Glomerular endothelial cell (primary cell): ENCODE results near the gene SCAF8. TPM values are rescaled to one million over a fixed set of nuclear protein-coding genes. Genes with fewer than 3 reads are reported as not detected.
"Not testable (repeated sequence)": the region's sequence is repeated elsewhere in the genome, so short reads cannot be mapped to it uniquely, and the experiment has no call there.

Experiments used
- DNase-seq: peaks from one replicate; pipeline ENCODE4 v3.0.0-alpha.2; 2011; ENCODE audit warnings: low read depth, low spot score; ENCODE audit errors: extremely low read depth
- total RNA-seq: library from RNA; depleted of rRNA; stranded (reverse); fragments of >200 nt; gene quantifications from 2 replicates; pipeline ENCODE4 v1.2.3, GENCODE V29; 2015

The SCAF8 gene, protein sequence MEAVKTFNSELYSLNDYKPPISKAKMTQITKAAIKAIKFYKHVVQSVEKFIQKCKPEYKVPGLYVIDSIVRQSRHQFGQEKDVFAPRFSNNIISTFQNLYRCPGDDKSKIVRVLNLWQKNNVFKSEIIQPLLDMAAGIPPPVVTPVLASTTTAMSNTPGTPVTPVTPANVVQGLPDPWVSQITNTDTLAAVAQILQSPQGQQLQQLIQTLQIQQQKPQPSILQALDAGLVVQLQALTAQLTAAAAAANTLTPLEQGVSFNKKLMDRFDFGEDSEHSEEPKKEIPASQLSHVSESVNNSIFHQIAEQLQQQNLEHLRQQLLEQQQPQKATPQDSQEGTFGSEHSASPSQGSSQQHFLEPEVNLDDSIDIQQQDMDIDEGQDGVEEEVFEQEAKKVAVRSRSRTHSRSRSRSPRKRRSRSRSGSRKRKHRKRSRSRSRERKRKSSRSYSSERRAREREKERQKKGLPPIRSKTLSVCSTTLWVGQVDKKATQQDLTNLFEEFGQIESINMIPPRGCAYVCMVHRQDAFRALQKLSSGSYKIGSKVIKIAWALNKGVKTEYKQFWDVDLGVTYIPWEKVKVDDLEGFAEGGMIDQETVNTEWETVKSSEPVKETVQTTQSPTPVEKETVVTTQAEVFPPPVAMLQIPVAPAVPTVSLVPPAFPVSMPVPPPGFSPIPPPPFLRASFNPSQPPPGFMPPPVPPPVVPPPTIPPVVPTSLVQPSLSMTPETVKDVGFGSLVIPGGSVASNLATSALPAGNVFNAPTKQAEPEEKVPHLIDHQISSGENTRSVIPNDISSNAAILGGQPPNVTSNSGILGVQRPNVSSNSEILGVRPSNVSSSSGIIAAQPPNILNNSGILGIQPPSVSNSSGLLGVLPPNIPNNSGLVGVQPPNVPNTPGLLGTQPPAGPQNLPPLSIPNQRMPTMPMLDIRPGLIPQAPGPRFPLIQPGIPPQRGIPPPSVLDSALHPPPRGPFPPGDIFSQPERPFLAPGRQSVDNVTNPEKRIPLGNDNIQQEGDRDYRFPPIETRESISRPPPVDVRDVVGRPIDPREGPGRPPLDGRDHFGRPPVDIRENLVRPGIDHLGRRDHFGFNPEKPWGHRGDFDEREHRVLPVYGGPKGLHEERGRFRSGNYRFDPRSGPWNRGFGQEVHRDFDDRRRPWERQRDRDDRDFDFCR (N-terminal part only)
- total RNA-seq = 24.7 and 32.6 TPM in 2 replicates

DNA sequence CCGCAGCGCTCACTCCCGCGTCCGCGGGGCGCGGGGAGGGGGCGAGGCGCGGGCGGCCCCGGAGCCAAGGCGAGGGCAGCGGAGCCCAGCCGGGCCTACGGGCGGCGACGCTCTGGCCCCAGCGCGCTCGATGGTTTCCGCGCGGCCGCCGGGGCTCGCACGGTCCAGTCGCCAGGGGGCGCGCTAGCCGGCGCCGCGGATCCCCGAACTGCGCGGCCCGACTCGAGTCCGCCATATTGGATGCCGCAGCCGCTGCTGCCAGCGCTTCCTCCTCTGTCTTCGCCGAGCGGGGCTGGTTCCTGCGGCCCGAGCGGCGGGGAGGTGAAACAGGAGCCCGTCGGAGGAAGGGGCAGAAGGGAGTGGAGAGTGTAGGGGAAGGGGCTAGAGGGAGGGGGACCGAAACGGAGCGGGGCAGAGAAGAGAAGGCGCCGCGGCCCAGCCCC, at the start of gene SCAF8:
Gene SCAF8 (plus strand): TSS at position 234 of the 443 bp plus-strand sequence. CDS start 485 bp downstream, outside the sequence.
- DNase-seq = no peak

DNA sequence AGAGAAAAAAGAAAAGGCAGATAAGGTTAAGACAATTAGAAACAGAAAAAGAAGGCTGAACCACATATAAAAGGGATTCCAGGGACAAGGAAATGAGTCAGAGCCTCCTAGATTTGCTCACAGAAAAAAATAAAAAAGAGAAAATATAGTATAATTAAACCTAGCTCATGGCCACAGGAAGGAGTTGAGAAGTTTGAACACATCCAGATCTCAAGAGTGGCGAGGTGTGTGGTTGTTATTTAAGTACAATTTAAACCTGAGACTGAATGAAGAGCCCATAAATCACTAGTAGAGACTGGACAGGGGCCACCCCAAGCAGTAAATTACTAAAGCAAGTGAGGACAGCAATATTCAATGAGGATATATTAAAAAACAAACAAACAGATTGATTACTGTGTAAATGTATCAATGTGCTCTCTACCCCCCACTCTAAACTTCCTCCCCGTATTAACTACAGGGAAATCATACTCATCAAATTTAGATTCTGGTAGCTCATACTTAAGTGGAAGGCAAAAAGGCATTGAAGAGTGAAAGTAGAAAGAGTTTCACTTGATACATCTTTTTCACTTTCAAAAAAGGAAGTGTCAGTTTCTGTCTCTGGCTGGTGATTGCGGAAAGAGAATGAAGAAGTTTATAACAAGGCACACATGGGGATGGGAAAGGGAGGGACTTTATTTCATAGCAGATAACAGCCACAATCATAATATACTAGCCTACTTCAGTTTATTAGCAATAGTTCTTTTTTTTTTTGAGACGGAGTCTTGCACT, 49.3 kb upstream of the SCAF8 start:
- DNase-seq = no peak

DNA sequence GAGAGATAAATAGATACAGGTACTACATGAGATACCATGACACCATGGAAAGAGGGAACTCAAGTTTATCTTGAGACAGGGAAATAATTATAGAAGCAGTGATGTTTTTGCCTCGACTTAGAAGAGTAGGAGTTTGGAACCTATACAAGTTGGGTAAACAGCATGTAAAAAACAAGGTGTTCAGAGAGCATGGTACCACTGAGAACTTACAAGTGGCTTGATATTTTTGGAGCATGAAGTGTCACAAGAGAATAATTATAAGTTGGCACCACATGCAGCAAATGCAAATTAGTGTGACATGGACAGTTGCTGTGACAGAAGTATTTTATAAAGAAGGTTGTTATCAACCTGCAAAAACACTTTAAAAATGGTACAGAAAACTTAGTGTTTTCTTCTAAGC, 47.1 kb upstream of the SCAF8 start:
- no peak for DNase-seq

DNA sequence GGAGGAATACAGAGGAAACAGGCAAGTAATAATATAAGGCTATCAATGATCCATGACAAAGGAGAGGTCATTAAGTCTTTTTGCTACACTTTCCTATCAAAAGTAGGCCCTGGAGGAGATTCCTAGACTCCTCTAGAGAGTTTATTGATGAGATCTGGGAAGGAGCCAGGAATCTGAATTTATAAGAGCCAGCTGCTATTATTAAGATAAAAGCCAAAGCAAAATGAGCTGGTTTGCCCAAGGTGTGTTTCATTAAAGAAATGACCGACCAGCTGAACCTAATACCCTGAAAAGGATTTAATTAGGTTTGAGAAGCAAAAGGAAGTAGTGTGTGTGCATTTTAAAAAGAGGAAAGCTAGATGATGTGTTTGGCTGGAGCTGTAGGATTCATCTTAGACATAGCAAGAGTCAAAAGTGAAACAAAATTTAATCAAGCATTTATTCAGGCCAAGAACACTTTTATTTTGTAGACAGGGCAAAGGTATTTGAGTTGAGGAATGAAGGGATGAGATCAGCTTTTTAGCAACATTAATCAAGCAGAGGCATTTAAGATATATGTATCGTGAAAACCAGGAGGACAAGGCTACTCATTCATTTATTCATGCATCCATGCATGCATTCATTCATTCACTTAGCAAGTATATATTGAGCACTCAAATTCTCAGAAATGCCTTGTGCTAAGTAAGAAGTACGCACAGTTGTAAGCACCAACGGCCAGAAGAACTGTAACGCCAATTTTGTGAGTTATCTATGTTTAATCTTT, 43.5 kb upstream of the SCAF8 start:
- no peak for DNase-seq

DNA sequence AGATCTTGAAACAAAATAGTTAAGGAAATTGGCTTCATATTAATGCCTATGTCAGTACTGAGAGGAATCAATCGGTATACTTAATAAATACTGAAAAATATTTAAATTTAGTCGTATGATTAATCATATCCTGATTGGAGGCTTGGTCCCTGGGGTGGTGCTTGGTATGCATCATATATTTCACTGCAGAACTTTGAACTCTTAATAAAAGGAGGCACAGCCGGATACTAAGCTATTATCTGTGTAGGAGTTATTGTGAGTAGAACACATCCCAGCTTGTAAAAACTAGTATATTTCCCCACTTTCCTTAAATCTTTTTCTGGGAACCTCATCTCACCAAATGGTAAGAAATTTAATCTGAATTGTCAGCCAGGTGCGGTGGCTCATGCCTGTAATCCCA, 42.4 kb upstream of the SCAF8 start:
- no peak for DNase-seq

DNA sequence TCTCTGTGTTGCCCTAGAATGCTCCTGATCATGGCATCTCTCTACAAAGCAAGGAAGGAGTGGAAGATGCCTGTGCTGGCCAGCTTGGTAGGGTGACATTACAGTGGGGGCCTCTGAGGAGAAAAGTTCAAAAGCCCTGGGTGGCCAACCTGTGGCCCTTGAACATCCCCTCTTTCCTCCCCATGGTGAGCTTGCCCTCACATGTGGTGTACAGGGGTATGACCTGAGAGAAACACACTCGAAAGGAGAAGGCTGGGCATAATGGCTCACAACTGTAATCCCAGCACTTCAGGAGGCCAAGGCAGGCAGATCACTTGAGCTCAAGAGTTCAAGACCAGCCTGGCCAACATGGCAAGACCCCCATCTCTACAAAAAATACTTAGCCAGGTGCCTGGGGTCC, 36.6 kb upstream of the SCAF8 start:
- DNase-seq = no peak

DNA sequence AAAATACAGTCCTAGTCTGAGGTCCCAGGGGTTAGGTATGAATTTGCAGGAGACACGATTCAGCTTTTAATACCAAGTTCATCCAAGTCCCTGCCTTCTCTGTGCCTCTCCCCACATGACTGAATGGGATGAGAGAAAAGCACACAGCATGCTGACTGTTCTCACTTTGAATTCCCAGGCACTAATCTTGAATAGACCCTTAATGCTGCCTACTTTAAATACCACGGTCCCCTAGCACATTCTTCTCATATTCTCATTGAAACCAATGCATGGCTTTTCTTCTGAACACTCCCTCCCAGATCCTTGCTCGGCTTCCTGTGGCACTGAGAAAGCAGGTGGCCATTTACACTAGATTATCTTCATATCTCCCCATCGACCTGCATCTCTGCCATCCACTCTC, 30.1 kb upstream of the SCAF8 start:
- DNase-seq = no peak

DNA sequence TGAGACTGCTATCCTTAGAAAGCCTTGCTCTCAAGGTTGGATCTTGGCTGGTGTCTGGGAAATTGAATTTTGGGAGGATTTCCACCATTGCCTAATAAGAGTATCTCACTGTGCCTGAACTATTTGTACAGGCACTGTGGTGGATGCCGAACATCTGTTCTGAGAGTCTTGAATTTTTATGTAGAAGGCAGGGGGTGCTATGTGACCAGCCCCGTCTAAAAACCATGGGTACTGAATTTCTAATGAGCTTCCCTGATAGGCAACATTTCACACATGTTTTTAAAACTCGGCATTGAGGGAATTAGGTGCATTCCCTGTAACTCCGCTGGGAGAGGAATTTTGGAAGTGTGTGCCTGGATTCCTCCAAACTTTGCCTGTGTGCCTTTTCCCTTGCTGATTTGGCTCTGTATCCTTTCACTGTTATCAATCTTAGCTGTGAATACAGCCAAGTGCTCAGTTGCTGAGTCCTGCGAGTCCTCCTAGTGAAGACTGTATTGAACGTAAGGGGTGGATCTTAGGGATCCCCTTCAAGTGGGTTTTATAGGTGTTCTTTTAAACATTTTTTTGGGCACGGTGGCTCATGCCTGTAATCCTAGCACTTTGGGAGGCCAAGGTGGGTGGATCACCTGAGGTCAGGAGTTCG, 27.6 kb upstream of the SCAF8 start:
- DNase-seq = no peak

DNA sequence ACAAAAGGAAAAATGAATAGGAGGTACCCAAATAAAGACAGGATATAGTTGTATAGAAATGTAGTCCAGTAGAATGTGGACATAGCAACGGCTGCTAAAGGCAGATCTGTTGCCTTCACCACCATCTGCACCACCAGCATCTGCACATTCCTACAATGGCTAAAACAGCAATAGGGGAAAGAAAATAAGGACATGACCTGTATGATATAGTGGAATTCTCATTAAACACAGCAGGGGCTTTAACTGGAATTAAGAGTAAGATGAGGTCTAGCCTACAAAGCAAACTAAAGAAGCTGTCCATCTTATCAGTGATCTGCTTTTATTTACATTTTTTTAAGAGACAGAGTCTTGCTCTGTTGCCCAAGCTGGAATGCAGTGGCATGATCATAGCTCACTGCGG, 26.8 kb upstream of the SCAF8 start:
- no peak for DNase-seq

DNA sequence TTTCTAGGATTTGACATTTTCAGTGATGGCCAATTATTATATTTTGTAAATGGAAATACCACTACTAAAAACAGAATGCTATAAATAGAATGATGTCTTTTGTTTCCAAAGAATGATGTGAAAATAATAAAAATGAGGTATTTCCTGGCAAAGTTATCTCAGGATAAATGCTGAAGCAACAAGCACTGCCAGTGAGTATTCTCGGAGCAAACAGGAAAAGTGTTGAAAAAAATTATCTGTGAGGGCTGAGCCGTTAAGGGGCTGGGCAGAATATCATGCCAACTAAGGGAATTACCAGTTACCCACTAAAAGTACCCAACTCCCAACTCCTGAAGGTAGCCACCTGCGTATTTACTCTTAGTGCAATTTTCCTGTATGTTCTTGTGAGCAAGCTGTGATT, 23.6 kb upstream of the SCAF8 start:
- no peak for DNase-seq

DNA sequence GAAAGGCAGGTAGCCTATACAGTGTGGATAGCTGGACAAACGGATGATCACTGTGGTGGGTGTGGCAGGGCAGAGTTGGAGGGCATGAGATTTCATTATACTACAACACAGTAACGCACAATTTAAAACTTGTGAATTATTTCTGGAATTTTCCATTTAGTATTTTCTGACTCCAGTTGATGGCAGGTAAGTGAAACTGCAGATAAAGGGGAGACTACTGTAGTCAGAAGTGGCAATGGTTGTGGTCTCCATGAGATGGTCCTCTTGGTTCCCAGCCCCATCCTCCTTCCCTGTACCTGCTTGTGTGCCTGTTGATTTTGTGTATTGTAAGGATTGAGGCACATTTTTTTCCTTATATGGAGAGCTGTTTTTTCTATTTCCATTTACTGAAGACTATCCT, 22.5 kb upstream of the SCAF8 start:
- DNase-seq = no peak

DNA sequence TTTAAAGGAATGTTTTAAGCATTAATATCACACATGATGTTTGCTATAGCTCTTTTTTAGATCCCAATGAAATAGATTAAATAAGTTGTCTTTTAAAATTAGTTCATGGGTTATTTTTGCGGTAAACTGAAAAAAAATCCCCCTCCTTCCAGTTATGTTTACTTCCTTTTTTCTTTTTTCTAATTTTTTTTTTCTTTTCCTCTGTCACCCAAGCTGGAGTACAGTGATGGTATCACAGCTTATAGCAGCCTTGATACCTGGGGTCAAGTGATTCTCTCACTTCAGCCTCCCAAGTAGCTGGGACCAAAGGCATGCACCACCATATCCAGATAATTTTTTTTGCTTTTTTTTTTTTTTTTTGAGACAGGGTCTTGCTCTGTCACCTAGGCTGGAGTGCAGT, 17.8 kb upstream of the SCAF8 start:
- DNase-seq = no peak

DNA sequence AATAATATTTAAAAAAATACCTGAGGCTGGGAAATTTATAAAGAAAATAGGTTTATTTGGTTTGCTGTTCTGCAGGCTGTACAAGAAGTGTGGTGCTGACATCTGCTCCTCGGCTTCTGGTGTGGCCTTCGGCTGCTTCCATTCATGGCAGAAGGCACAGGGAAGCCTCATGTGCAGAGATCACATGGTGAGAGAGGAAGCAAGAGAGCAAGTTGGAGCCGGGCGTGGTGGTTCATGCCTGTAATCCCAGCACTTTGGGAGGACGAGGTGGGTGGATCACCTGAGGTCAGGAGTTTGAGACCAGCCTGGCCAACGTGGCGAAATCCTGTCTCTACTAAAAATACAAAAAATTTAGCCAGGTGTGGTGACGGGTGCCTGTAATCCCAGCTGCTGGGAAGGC, 16.9 kb upstream of the SCAF8 start:
- DNase-seq = not testable (repeated sequence)

DNA sequence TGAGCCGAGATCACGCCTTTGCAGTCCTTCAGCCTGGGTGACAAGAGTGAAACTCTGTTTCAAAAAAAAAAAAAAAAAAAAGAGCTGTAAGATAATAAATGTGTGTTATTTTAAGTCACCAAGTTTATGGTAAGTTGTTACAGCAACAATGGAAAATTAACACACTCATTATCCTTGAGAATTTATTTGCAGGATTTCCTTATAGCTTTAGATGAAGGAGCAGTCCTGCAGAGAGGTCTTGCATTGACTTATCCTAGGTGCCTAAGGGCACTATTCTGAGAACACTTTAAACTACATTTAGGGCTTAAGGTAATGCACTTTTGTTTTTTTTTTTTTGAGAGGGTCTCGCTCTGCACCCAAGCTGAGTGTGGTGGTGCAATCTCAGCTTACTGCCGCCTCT, 13.8 kb upstream of the SCAF8 start:
- no peak for DNase-seq

DNA sequence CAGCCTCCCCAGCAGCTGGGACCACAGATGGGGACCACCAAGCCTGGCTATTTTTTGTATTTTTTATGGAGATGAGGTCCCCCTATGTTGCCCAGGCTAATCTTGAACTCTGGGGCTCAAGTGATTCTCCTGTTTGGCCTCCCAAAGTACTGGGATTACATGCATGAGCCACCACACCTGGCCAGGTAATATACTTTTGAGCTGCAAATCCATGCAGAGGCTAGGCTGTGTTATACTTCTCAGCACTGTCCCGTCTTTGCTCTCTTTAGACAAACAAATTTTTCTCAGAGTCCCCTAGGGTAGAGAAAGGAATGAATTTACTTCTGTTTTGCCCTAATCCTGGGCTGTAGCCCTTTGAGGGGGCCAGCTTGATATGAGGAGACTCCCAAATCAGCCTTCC, 13.4 kb upstream of the SCAF8 start:
- DNase-seq = no peak

DNA sequence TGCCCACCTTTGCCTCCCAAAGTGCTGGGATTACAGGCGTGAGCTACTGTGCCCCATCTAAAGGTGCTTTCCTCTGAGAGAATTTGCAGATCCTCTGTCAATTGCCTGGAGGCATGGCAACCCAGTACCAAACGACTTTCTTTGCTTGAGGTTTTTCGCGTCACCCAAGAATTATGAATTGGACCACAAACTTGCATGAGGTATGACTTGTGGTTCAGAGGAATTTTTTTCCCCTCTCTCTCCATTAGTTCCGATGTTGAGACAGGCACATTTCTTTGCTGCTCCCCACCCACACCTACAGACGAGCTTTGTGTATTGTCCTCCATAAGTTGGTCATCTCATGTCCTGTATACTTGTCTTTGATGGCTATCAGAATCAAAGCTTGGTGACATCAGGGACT, 11.8 kb upstream of the SCAF8 start:
- no peak for DNase-seq

DNA sequence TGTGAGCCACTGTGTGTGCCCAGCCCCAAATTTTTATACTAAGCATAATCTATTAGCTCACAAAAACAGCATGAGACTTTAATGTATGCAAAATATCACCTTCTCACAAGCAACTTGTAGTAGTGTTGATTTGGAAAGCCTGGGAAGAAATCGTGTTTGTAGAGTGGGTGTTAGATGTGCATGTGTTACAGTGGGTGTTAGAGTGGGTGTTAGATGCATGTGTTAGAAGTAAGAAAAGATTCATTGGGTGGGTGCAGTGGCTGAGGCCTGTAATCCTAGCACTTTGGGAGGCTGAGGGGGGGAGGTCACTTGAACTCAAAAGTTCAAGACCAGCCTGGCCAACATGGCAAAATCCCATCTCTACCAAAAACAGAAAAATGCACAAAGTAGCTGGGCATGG, 6.3 kb upstream of the SCAF8 start:
- no peak for DNase-seq

DNA sequence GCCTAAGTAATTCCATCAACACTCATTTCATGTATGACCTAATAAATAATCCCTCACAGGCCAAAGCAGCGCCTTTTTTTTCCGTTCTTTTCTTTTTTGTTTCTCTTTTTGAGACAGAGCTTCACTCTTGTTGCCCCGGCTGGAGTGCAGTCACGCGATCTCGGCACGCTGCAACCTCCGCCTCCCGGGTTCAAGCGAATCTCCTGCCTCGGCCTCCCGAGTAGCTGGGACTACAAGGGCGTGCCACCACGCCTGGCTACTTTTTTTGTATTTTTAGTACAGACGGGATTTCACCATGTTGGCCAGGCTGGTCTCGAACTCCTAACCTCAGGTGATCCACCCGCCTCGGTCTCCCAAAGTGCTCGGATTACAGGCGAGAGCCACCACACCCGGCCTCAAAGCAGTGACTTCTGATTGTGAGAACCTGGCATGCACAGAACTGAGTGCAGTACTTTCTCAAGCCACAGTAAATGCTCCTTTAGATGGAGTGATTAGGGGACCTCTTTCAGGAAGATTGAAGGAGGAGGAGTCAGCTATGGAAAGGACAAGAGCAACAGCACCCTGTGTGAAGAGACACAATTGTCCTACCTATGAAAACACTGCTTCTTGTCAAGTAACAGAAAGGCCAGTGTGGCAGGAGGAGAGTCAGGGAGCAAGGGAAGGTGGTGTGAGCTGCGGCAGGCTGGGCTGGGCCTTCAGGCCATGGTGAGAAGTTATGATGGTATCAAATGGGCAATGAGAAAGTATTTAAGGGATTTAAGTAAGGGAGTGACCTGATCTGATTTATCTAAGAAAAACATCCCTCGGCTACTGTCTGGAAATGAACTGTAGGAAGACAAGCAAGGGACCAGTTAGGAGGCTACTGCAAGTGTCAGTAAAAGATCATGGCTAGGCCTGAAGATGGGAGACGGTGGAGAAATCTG, 1.7 kb upstream of the SCAF8 start:
- no peak for DNase-seq
